GM12878 (cell line): ENCODE data around the gene TMEM97.

Experiments
- CREM ChIP-seq: IDR thresholded peaks from 2 replicates; pipeline ENCODE4 v1.6.1; 2014; ENCODE audit warnings: antibody characterized with exemption, low read depth
- CTCF ChIP-seq, 3 experiments: IDR thresholded peaks in 2 of 3; conservative IDR thresholded peaks in 1 of 3; 2 replicates each; pipeline ENCODE4 v1.5.1; 2011; ENCODE audit warnings: low read depth in 3 of 3, low read length in 3 of 3, mild to moderate bottlenecking in 3 of 3, control low read depth in 2 of 3, moderate library complexity in 2 of 3, inconsistent platforms in 1 of 3, mixed read lengths in 1 of 3; ENCODE audit not compliant: control insufficient read depth in 2 of 3, insufficient read depth in 1 of 3; ENCODE audit errors: extremely low read depth in 1 of 3
- EP300 ChIP-seq, 2 experiments: fragments of 150-350 bp in 1 of 2; IDR thresholded peaks; 2 replicates each; pipeline ENCODE4 v1.6.1; 2011 to 2012; ENCODE audit warnings: low read depth in 2 of 2, low read length in 2 of 2, borderline replicate concordance in 1 of 2, improper control_type of control experiment in 1 of 2, inconsistent platforms in 1 of 2; ENCODE audit not compliant: control insufficient read depth in 1 of 2
- POLR2AphosphoS2 ChIP-seq: IDR thresholded peaks from 2 replicates; pipeline ENCODE4 v1.6.1; 2011; ENCODE audit warnings: low read depth, mild to moderate bottlenecking, low read length, improper control_type of control experiment, moderate library complexity
- RFX5 ChIP-seq: IDR thresholded peaks from 2 replicates; pipeline ENCODE4 v1.6.1; 2011; ENCODE audit warnings: low read depth, low read length, improper control_type of control experiment
- SMC3 ChIP-seq: IDR thresholded peaks from 2 replicates; pipeline ENCODE4 v1.6.1; 2011; ENCODE audit warnings: low read length, improper control_type of control experiment, borderline replicate concordance
- TF ChIP-seq, protein P1 (sequence below): fragments of 450-650 bp; IDR thresholded peaks from 2 replicates; pipeline ENCODE4 v1.6.1; 2014; ENCODE audit warnings: mild to moderate bottlenecking

DNA sequence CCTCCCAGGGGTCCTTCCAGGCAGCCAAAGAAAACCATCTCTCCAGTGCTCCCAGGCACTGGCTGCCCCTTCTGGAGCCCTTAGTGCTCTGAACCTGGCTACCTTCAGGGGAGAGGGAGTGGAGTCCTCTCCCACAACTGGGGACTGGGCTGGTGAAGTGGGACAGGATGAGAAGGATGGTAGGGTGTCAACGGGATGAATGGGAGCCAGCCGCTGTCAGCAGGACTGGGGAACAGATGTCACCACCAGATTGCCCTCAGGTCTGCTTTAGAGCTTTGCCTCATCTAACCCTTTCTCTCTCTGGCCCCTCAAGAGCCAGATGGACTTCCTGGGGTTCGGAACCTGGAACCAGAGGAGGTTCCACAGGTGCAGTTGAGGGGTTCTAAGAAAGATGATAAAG is 46.5 kb downstream of the TMEM97 start:
- TF ChIP-seq POLR2AphosphoS2, result no peak
- TF ChIP-seq, protein P1, sequence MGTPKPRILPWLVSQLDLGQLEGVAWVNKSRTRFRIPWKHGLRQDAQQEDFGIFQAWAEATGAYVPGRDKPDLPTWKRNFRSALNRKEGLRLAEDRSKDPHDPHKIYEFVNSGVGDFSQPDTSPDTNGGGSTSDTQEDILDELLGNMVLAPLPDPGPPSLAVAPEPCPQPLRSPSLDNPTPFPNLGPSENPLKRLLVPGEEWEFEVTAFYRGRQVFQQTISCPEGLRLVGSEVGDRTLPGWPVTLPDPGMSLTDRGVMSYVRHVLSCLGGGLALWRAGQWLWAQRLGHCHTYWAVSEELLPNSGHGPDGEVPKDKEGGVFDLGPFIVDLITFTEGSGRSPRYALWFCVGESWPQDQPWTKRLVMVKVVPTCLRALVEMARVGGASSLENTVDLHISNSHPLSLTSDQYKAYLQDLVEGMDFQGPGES, result no peak
- TF ChIP-seq EP300 (IDR thresholded peaks at IDR 0.05; ENCODE audit: borderline replicate concordance in 1 of 2, control insufficient read depth in 1 of 2, low read depth in 2 of 2, low read length in 2 of 2), result no peak
- no peak for TF ChIP-seq CTCF (IDR thresholded peaks at IDR 0.05 in 2 of 3, conservative IDR thresholded peaks at IDR 0.05 in 1 of 3; ENCODE audit: control insufficient read depth in 2 of 3, extremely low read depth in 1 of 3, insufficient read depth in 1 of 3, low read depth in 3 of 3, low read length in 3 of 3)
- TF ChIP-seq RFX5, result no peak
- TF ChIP-seq CREM, result no peak
- TF ChIP-seq SMC3, result no peak
